Measurements from ENCODE around the gene CYP24A1.
"Not testable (repeated sequence)": the region's sequence is repeated elsewhere in the genome, so short reads cannot be mapped to it uniquely, and the experiment has no call there.

The CYP24A1 gene

DNA sequence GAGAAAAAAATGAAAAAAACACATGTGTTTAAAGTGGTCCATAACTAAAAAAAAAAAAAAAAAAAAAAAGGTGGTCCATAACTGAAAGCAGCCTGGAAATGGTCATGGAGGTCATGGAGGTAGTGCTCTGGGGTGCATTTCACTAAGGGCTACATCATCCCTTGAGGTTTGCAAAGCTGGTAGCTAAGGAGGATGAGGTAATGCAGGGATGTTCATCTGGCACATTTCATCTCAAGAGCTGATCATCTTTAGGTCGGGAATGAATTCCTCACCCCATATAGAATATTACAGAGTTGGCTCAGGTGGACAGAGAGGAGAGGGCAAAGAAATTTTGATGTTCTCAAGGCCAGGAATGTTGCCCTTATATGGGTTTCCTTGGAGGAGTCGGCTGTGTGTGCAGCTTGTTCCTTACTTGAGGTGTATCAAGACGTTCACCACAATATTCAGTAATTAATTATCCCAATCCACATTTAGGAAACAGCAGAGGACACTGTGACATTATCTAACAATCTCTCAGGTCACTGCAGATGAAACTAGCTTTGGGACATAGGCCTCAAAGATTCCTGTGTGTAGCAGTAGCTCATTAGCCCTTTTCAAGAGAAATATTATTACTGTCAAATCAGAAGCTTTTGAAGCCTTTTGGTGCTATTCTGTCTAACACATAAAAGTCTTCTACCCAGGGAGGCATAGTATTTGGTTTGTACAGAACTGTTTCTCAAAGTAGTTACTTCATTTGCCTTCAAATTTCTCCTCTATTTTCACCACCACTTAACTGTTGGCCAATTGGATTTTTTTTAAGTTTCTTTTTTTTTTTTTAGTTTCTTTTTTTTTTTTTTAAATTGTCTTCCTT, 46.8 kb downstream of the CYP24A1 start:
- in situ Hi-C loops (cut with HindIII; ENCODE audit: low pct_ligation_motif_present, low pct_unique_long_range_greater_than_20kb, low sequenced_read_pairs), result no loop called here
- DNase-seq, result no peak

DNA sequence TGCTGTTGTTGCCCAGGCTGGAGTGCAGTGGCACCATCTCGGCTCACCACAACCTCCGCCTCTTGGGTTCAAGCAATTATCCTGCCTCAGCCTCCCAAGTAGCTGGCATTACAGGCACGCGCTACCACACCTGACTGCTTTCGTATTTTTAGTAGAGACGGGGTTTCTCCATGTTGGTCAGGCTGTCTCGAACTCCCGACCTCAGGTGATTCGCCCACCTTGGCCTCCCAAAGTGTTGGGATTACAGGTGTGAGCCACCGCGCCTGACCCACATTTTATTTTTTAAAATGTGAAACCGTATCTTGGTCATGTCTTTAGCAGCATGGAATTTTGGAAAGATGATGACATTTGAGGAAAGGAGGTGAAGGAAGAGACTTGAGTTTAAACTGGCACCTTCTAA, 47.5 kb downstream of the CYP24A1 start:
- DNase-seq; in situ Hi-C loops (cut with HindIII; ENCODE audit: low pct_ligation_motif_present, low pct_unique_long_range_greater_than_20kb, low sequenced_read_pairs): not testable (repeated sequence)

DNA sequence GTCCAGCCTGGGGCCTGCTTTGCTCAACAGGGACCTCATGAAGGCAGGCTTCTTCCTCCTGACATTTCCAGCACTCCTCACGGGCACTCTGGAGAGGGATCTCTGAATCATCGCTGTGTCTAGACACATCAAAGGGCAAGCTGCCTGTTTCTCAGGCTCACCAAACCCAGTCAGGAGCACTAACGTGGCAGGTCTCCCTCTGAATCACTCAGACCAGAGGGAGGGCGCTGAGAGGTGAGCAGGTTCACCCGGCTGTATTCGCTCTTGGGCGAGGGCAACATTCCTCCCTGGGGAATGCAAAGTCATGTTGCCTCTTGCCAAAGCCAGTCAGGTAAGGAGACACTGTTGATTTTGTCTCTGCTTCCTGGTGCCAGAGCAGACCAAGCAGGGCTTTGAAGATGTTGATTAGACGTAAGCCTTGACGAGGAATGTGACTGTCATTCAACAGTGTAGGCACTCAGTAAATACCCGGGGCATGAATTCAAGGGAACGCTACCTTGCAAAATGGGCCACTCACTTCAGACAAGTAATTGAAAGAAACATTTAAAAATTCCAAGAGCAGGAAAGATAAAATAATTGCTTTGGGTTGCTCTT, 50.1 kb downstream of the CYP24A1 start:
- peak; percentile 75 for DNase-seq

DNA sequence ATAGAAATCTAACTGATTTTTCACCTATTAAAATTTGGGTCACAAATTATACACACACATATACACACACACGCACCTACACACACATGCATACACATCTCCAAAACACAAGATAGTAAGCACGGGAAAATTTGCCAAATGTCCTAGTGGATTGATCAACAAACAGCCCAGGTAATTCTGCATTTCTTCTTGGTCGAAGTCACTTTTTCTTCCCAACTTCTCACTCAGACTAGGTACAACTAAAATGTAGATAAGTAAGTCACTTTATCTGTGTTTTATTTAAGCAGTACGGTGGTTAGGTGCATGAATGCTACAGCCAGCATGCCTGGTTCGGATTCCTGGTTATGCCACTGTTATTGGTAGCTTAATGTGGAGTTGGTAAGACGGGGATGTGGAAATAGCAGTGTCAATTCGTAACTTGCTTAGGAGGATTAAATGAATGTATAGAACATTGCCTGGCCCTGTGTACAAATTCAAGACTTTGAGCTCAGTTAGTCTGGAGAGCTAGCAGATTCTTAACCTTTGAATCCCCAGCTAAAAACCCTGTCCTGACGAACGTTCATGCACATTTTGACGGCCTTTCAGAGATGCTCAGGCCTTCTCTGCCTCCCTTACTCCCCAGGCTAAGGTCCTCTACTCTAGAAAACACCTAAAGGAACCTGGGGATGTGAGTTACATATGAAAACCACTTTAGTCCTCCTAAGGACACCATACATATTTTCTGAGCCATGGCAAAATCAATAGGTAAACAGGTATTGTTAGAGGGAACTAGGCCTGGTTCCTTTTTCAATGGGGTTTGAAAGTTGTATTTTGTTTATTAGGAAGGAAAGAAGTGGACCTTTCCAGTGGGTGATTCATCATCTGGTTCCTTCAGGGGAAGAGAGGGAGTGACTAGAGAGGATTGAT, 50.9 kb downstream of the CYP24A1 start:
- in situ Hi-C loops (cut with HindIII; ENCODE audit: low pct_ligation_motif_present, low pct_unique_long_range_greater_than_20kb, low sequenced_read_pairs), result no loop called here
- DNase-seq, result no peak

More for the DNA sequence above, 50.1 kb downstream of the CYP24A1 start:
- in situ Hi-C loops (cut with HindIII; ENCODE audit: low pct_ligation_motif_present, low pct_unique_long_range_greater_than_20kb, low sequenced_read_pairs), result no loop called here

DNA sequence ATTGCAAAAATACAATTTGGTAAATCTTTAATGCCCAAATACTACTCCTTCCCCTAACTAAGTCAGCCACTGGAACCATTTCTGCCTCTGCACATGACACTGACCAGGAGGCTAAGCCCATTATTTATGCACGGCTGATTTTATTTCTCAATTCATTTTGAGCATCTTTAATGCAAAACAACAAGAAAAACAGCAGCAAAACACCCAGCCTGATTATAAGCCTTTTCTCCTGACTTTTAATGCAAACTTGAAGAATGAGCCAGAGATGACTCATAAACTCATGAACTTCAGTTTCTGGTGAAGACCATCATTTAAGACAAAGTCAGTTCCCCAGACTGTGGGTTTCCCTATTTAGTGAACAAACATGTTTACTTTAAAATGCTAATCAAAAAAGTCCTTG, 51.6 kb downstream of the CYP24A1 start:
- in situ Hi-C loops (cut with HindIII; ENCODE audit: low pct_ligation_motif_present, low pct_unique_long_range_greater_than_20kb, low sequenced_read_pairs), result no loop called here
- peak; percentile 38 for DNase-seq

DNA sequence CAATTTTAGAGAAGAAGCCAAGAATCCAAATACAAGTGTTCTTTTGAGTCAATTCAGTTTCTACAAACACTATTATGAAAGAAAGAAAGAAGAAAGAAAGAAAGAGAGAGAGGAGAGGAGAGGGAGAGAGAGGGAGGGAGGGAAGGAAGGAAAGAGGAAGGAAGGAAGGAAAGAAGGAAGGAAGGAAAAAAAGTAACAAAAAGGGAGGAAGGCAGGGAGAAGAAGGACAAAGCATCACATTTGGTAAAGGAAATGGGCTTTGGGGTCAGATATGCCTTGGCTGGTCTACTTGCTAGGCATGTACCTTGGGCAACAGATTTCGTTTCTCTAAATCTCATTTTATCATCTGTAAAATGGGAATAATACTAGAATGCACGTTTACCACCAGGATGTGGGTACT, 54.0 kb downstream of the CYP24A1 start:
- no peak for DNase-seq
- in situ Hi-C loops (cut with HindIII; ENCODE audit: low pct_ligation_motif_present, low pct_unique_long_range_greater_than_20kb, low sequenced_read_pairs), result no loop called here

DNA sequence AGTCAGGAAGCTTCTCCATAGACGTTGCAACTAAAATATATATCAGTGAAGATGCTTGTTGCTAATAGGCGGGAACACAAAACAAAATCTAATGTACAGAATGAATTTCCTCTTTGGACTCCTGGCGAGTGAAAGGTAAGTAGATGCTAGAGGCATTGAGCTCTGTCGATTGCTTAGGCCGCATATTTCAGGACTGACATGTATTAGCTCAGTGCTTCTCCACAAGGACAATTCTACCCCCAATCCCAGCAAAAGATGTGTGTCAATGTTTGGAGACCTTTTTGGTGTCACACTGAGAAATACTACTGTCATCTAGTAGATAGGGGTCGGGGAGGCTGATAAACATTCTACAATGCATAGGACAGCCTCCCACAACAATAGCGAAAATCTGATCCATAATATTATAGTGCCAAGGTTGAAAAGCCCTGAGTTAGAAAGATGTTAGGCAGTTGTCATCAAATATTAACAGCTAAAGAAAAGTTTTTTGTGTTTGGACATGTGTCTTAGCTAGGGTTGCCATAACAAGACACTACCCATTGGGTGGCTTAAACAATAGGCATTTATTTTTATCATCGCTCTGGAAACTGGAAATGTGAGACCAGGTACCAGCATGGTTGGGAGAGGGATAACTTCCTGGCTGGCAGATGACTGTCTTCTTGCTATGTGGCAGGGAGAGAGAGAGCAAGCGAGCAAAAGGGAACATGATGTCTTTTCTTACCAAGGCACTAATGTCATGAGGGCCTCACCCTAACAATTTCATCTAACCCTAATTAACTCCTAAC, 55.4 kb downstream of the CYP24A1 start:
- no peak for DNase-seq
- in situ Hi-C loops (cut with HindIII; ENCODE audit: low pct_ligation_motif_present, low pct_unique_long_range_greater_than_20kb, low sequenced_read_pairs), result no loop called here

DNA sequence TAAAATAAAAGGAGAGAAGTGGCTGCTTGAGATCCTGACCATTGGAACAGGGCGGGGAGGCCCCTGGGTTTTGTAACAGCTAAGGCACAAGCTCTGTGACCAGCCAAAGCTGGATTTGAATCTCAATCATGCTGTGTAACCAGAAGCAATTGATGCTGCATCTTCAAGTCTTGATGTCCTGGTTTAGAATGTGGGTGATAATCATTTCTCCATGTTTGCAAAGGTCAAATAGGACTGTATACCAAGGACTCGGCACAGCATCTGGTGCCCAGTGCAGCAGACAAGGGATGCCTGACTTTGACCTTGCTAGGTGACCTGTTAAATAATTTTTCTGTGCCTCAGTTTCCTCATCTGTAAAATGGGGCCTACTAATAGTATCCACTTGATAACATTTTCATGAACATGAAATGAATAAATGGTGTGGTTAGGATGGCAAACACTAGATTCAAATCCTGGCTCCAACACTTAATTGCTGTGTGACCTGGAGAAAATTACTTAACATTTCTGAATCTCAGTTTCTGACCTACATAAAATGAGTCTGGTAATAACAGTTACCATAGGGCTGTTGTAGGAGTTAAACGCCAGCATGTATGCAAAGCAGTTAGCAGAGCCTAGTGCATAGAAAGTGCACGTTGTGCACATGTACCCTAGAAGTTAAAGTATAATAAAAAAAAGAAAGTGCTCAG, 57.1 kb downstream of the CYP24A1 start:
- no peak for DNase-seq
- in situ Hi-C loops (cut with HindIII; ENCODE audit: low pct_ligation_motif_present, low pct_unique_long_range_greater_than_20kb, low sequenced_read_pairs), result no loop called here

DNA sequence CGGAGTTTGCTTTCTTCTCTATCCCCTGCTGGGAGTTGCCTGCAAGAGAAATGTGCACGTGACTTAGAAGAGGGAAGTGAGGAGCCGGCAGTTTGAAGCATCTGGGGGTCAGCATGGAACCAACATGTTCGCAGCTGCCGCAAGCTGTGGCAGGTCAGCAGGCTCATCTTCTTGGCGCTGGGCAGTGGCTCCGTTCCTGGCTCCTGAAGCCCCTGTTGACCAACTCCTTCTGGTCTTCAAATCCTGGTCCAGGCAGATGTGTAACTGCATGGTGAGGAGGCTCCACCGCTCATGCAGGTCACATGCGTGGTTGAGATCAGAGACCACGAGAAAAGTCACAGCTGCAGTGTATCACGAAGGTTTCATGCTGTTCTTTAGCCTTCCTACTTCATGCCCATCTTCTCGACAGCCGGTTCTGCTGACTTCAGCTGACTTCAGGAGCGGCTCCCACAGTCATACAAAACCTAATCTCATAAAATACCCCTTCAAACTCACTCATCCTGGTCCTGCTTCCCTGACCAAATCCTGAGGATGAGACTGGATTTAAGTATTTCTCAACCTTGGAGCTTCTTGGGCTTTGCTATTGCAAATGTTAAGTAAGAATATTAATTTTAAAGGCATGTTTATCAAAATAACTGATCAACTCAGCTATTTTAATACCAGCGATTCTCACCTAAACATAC, 58.5 kb downstream of the CYP24A1 start:
- DNase-seq, result no peak
- in situ Hi-C loops (cut with HindIII; ENCODE audit: low pct_ligation_motif_present, low pct_unique_long_range_greater_than_20kb, low sequenced_read_pairs), result no loop called here

DNA sequence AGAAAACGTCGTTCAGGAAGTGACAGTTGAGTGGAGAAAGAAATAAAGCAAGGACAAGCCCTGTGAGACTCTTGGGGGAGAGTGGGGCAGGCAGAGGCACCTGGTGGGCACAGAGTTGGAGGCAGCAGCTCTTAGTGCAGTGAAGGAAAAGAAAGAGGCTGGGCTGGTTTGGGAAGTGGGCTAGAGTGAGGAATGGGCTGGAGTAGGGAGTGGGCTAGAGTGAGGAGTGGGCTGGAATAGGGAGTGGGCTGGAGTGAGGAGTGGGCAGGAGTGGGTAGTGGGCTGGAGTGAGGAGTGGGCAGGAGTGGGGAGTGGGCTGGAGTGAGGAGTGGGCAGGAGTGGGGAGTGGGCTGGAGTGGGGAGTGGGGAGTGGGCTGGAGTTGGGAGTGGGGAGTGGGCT, 59.7 kb downstream of the CYP24A1 start:
- in situ Hi-C loops (cut with HindIII; ENCODE audit: low pct_ligation_motif_present, low pct_unique_long_range_greater_than_20kb, low sequenced_read_pairs), result no loop called here
- no peak for DNase-seq

DNA sequence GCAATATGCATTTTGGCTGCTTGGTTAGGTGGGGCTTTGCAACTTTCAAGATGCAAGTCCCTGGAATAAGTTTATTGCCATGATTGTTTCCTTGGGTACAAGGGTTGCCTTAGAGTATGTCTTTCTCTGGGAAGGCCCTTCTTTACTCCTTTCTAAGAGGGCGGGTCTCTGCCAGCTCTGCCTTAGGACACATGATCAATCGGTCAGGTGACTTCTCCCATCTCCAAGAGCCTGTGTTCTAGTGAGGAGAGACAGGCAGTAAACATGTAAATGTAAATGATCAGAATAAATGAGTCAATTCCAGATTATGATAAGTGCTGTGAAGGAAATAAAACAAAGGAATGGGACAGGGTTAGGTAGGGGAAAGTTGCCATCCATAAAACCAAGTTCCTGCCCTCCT, 60.2 kb downstream of the CYP24A1 start:
- in situ Hi-C loops (cut with HindIII; ENCODE audit: low pct_ligation_motif_present, low pct_unique_long_range_greater_than_20kb, low sequenced_read_pairs), result no loop called here
- no peak for DNase-seq

DNA sequence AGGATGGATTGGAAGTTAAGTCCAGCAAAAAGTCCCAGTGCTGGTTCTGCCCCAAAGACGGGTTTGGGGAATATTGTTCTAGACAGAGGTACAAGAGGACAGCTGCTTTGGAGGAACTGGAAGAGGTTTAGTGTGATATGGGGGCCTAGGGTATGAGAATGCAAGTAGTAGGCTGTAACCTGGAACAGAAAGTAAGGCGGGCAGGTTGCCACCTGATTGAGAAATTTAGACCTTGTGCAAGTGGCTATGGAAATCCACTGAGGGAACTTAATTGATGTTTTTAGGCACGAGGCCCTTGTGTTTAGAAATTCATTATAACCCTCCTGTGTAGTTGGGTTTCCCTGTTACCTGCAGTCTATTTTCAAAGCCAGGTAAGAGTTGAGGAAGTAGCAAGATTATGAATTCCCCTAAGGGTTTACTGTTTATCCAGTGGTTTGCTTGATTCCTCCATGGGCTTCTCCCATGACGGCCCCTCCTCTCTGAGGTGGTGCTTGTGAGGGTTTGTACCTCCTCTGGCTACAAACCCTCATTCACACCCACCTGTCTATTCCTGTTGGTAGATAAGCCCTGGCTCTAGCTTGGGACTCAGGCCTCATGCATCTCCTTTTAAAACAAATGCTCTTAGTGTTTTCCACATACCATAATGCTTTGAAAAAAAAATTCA, 61.4 kb downstream of the CYP24A1 start:
- no peak for DNase-seq
- in situ Hi-C loops (cut with HindIII; ENCODE audit: low pct_ligation_motif_present, low pct_unique_long_range_greater_than_20kb, low sequenced_read_pairs), result no loop called here

DNA sequence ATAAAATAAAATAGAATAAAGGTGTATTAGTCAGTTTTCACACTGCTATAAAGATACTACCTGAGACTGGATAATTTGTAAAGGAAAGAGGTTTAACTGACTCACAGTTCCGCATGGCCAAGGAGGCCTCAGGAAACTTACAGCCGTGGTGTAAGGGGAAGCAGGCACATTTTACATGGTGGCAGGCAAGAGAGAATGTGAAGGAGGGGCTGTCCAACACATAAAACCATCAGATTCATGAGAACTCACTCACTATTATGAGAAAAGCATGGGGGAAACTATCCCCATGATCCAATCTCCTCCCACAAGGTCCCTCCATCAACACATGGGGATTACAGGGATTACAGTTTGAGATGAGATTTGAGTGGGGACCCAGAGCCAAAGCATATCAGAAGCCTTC, 62.3 kb downstream of the CYP24A1 start:
- in situ Hi-C loops (cut with HindIII; ENCODE audit: low pct_ligation_motif_present, low pct_unique_long_range_greater_than_20kb, low sequenced_read_pairs), result no loop called here
- DNase-seq, result no peak

DNA sequence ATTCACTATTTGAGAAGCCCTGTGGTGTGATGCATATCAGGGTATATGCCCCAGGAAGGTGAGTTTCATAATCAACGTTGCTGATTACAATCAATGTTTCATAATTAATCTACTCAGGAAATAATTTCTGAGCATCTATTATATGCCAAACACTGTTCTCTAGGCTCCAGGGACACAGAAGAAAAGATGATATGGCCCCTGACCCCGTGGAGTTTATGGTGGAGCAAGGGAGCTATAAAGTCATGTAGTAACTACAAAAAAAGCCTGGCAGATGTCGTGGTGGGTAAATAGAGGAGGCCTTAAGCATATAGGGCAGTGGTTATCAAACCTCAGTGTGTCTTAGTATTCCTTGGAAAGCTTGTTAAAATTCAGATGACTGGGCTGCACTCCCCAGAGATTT, 63.3 kb downstream of the CYP24A1 start:
- in situ Hi-C loops (cut with HindIII; ENCODE audit: low pct_ligation_motif_present, low pct_unique_long_range_greater_than_20kb, low sequenced_read_pairs), result no loop called here
- DNase-seq, result no peak

DNA sequence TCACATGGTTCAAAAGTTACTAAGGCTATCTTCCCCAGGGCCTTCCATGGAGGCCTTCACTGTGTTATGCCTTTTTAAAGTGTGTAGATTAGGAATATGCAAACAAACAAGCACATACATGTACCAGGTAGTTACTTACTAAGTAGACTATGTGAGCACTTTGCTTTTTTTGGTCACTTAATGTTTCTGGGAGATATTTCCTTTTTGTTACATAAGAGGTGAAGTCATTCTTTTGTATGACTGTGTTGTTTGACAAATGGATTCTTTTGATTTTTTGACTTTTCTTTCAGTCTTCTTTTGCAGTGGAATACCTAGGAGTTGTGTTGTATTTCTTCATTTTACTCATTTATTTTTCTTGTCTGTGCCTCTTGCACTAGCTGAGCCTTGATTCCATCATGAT, 63.7 kb downstream of the CYP24A1 start:
- in situ Hi-C loops (cut with HindIII; ENCODE audit: low pct_ligation_motif_present, low pct_unique_long_range_greater_than_20kb, low sequenced_read_pairs), result no loop called here
- no peak for DNase-seq

DNA sequence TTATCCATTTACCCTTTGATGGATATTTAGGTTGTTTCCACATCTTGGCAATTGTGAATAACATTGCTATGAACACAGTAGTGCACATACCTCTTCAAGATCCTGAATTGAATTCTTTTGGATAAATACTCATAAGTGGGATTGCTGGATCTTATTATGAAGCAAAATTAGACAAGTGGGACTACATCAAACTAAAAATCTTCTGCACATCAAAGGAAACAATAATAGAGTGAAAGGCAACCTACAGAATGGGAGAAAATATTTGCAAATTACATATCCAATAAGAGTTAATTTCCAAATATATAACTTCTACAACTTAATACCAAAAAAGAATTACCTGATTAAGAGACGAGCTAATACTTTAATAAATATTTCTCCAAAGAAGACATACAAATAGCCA, 65.0 kb downstream of the CYP24A1 start:
- no peak for DNase-seq
- in situ Hi-C loops (cut with HindIII; ENCODE audit: low pct_ligation_motif_present, low pct_unique_long_range_greater_than_20kb, low sequenced_read_pairs), result no loop called here

DNA sequence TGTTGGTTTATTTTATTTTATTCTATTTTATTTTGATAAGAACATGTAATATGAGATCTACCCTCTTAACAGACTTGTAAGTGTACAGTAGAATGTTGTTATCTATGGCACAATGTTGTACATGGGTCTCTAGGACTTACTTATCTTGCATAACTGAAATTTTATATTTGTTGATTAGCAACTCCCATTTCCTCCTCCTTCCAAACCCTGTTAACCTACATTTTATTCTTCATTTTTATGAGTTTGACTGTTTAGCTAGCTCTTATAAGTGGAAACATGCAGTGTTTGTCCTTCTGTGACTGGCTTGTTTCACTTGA, 65.5 kb downstream of the CYP24A1 start:
- in situ Hi-C loops (cut with HindIII; ENCODE audit: low pct_ligation_motif_present, low pct_unique_long_range_greater_than_20kb, low sequenced_read_pairs), result no loop called here
- DNase-seq, result no peak
